ENCODE data around the gene NGEF.

- TF ChIP-seq CTCF (IDR thresholded peaks at IDR 0.05) = no peak
- no peak for TF ChIP-seq POLR2AphosphoS5 (IDR thresholded peaks at IDR 0.05)
Measured at GRCh38 chr2:232999354-232999753, 13.7 kb downstream of the NGEF start.

Measured in transverse colon (tissue), 4 donors.